Panc1 (cell line): ENCODE data around the gene FBXO47. TPM values are rescaled to one million over a fixed set of nuclear protein-coding genes. Genes with fewer than 3 reads are reported as not detected.
A peak's percentile ranks its signal among the peaks of the same experiment; 100 is the strongest.

Experiments used
- ATAC-seq: fragments of 200-7000 bp; cut with Tn5 transposase; 2 replicates; pipeline ENCODE4 v1.9.1; 2020; ENCODE audit warnings: mild to moderate bottlenecking, moderate library complexity
- Bru-seq: library from RNA; stranded (reverse); fragments of 400-500 nt; gene quantifications from one replicate; lab custom pipeline; 2021; lab: Mats Ljungman, UMichigan
- BruChase-seq, 2 experiments: library from RNA; stranded (reverse); fragments of 400-500 nt; gene quantifications; one replicate each; lab custom pipeline; 2021; lab: Mats Ljungman, UMichigan
- BruUV-seq: library from RNA; stranded (reverse); fragments of 400-500 nt; replicated peaks from 2 replicates; lab custom pipeline; 2021; lab: Mats Ljungman, UMichigan
- CTCF ChIA-PET: fragments of 300-600 bp; sonication (Branson Sonifier 250); formaldehyde crosslinking; loops from one replicate; lab custom pipeline; 2022; ENCODE audit warnings: antibody characterized with exemption; lab: Charles Lee
- POLR2A ChIA-PET: fragments of 300-600 bp; sonication (Branson Sonifier 250); formaldehyde crosslinking; loops from one replicate; lab custom pipeline; 2022; ENCODE audit warnings: antibody characterized with exemption; lab: Charles Lee
- DNase-seq: peaks from one replicate; pipeline ENCODE4 v3.0.0-alpha.2; 2010; ENCODE audit warnings: low read depth, low spot score
- H3K27ac ChIP-seq: 2 replicates; pipeline ENCODE4 v1.5.1; 2011; ENCODE audit warnings: mild to moderate bottlenecking, low read length, inconsistent platforms
- H3K27me3 ChIP-seq: fragments of 200-500 bp; sonication (Bioruptor generic); 2 replicates; pipeline ENCODE4 v1.6.0; 2014; ENCODE audit warnings: low read length, inconsistent platforms; ENCODE audit not compliant: control insufficient read depth, insufficient read depth
- H3K36me3 ChIP-seq: fragments of 200-500 bp; sonication (Bioruptor generic); 2 replicates; pipeline ENCODE4 v1.5.1; 2014; ENCODE audit warnings: inconsistent platforms, mild to moderate bottlenecking, low read length, moderate library complexity; ENCODE audit not compliant: control insufficient read depth, insufficient read depth
- H3K4me1 ChIP-seq: 2 replicates; pipeline ENCODE4 v1.5.1; 2011; ENCODE audit warnings: inconsistent platforms, mild to moderate bottlenecking, low read length, moderate library complexity; ENCODE audit not compliant: control insufficient read depth, insufficient read depth
- H3K4me3 ChIP-seq, 2 experiments: 2 replicates each; pipeline ENCODE4 v1.5.1; 2011 to 2012; ENCODE audit warnings: low read depth in 2 of 2, low read length in 2 of 2, mild to moderate bottlenecking in 2 of 2, inconsistent platforms in 1 of 2, moderate library complexity in 1 of 2
- H3K9me3 ChIP-seq: fragments of 200-500 bp; sonication (Bioruptor generic); 2 replicates; pipeline ENCODE4 v1.5.1; 2014; ENCODE audit warnings: low read depth, mild to moderate bottlenecking, inconsistent platforms, low read length, moderate library complexity; ENCODE audit not compliant: control insufficient read depth, insufficient read depth
- POLR2AphosphoS5 ChIP-seq: IDR thresholded peaks from 2 replicates; pipeline ENCODE4 v1.6.1; 2012; ENCODE audit warnings: mild to moderate bottlenecking, low read depth, low read length, moderate library complexity
- SIN3A ChIP-seq: IDR thresholded peaks from 2 replicates; pipeline ENCODE4 v1.6.1; 2012; ENCODE audit warnings: low read depth, mild to moderate bottlenecking, low read length, moderate library complexity, borderline replicate concordance; ENCODE audit not compliant: insufficient read depth
- TCF7L2 ChIP-seq: IDR thresholded peaks from 2 replicates; pipeline ENCODE4 v1.6.1; 2011; ENCODE audit warnings: mild to moderate bottlenecking, low read depth, low read length, inconsistent platforms
- in situ Hi-C: cut with HindIII; loops from 2 replicates; pipeline ENCODE4 v1.10.0; 2016; ENCODE audit warnings: low sequenced_read_pairs, low pct_unique_long_range_greater_than_20kb
- intact Hi-C: fragments of 100-400 bp; cut with micrococcal nuclease; formaldehyde crosslinking; loops from one replicate; pipeline ENCODE4 v1.10.0; 2022; ENCODE audit not compliant: unreplicated experiment
- long read RNA-seq: library from polyadenylated mRNA; unstranded; transcript quantifications from one replicate; pipeline ENCODE4 v2.0.0, GENCODE V29; 2021; ENCODE audit not compliant: unreplicated experiment
- polyA plus RNA-seq: library from polyadenylated mRNA; unstranded; fragments of >200 nt; gene quantifications from one replicate; pipeline ENCODE4 v1.2.1, GENCODE V29; 2012; ENCODE audit warnings: missing spikeins; ENCODE audit not compliant: insufficient read length
- total RNA-seq: library from RNA; stranded (reverse); gene quantifications from one replicate; pipeline ENCODE4 v1.2.1, GENCODE V29; 2021; ENCODE audit not compliant: unreplicated experiment
- TF ChIP-seq, protein P1 (sequence below): fragments of 450-650 bp; IDR thresholded peaks from 2 replicates; pipeline ENCODE4 v1.5.1; 2017; ENCODE audit warnings: mild to moderate bottlenecking
- TF ChIP-seq, protein P2 (sequence below), 2 experiments: IDR thresholded peaks; 2 replicates each; pipeline ENCODE4 v1.6.1; 2011 to 2012; ENCODE audit warnings: low read depth in 2 of 2, control low read depth in 1 of 2, low read length in 1 of 2, mild to moderate bottlenecking in 1 of 2, moderate library complexity in 1 of 2; ENCODE audit not compliant: insufficient read depth in 1 of 2

FBXO47 gene, protein sequence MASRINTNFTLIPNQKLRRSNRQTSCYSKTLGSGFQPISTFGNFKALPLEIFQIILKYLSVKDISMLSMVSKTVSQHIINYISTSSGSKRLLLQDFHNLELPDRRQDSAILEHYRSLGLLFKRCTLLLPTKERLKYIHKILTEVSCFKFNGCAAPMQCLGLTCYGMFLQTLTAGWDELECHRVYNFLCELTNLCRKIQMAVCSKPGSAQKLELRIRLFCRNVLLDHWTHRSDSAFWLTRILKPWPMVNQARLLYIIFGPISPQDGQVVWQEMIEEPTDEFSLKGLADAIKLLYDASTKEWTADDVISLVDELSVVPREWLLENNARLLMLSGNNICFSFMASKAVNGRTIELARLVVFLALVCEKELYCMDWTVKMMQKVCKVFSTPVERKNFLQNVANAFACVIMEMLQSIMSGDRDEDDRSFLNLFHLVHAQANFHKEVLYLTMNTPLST
- total RNA-seq (not detected), Bru-seq, nascent RNA (percentile 23 among the genes with signal in this experiment), BruChase-seq, experiment 1, labeled RNA remaining after a 2-hour chase (percentile 12 among the genes with signal in this experiment), BruChase-seq, experiment 2, labeled RNA remaining after a 6-hour chase (percentile 12 among the genes with signal in this experiment)
- polyA plus RNA-seq = not detected
- long read RNA-seq = 0 reads

DNA sequence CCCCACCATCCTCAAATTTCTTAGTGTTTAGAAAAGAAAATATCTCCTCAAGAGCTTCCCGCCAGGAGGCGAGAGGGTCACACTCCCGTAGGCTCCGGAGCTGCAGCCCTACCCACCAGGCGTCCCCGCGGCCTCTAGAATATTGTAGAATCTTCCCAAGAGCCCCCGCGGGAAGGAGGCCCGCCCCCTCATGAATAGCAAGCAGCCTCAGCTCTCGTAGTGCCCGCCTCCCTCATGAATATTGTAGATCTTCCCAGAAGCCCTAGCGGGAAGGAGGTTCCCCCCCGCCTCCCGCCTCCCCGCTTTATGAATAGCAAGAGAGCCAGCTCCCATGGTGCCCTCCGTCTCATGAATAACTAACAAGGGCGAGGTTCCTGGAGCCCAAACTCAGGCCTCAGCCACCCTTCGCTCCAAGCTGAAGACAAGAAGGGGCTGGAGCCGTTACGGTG is at the start of gene FBXO47:
Gene FBXO47 (minus strand): TSS at position 114 of the 449 bp plus-strand sequence. CDS start 4,378 bp downstream, outside the sequence.
- TF ChIP-seq, protein P1, sequence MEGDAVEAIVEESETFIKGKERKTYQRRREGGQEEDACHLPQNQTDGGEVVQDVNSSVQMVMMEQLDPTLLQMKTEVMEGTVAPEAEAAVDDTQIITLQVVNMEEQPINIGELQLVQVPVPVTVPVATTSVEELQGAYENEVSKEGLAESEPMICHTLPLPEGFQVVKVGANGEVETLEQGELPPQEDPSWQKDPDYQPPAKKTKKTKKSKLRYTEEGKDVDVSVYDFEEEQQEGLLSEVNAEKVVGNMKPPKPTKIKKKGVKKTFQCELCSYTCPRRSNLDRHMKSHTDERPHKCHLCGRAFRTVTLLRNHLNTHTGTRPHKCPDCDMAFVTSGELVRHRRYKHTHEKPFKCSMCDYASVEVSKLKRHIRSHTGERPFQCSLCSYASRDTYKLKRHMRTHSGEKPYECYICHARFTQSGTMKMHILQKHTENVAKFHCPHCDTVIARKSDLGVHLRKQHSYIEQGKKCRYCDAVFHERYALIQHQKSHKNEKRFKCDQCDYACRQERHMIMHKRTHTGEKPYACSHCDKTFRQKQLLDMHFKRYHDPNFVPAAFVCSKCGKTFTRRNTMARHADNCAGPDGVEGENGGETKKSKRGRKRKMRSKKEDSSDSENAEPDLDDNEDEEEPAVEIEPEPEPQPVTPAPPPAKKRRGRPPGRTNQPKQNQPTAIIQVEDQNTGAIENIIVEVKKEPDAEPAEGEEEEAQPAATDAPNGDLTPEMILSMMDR = no peak
- TF ChIP-seq POLR2AphosphoS5 = peak; percentile 64; the same call in 1 of the 2 replicates
- no peak for TF ChIP-seq SIN3A
- no peak for TF ChIP-seq TCF7L2
- H3K4me3 ChIP-seq = peak within 1 kb of the TSS; percentile 34 to 66
- ATAC-seq = peak; percentile 99
- in situ Hi-C loops = no loop called here
- H3K36me3 ChIP-seq = no peaks in the 10 kb centered on the region
- intact Hi-C loops = no loop called here
- ChIA-PET CTCF (interaction anchor here (0.6 to 0.7 kb wide), 2 partner anchors 50 to 68 kb away, joined by 3 read pairs; no protein-coding TSS in a partner anchor), POLR2A (interaction anchor here (0.7 kb wide), 1 partner anchor 155 kb away, joined by 4 read pairs; no protein-coding TSS in a partner anchor)
- peak within 1 kb of the TSS; percentile 71 for H3K27ac ChIP-seq
- H3K9me3 ChIP-seq = no peaks in the 10 kb centered on the region
- BruUV-seq = no TSS peak
- H3K27me3 ChIP-seq = no peaks in the 10 kb centered on the region
- peaks cover 6% of the 10 kb centered on the region for H3K4me1 ChIP-seq
- DNase-seq = no peak

DNA sequence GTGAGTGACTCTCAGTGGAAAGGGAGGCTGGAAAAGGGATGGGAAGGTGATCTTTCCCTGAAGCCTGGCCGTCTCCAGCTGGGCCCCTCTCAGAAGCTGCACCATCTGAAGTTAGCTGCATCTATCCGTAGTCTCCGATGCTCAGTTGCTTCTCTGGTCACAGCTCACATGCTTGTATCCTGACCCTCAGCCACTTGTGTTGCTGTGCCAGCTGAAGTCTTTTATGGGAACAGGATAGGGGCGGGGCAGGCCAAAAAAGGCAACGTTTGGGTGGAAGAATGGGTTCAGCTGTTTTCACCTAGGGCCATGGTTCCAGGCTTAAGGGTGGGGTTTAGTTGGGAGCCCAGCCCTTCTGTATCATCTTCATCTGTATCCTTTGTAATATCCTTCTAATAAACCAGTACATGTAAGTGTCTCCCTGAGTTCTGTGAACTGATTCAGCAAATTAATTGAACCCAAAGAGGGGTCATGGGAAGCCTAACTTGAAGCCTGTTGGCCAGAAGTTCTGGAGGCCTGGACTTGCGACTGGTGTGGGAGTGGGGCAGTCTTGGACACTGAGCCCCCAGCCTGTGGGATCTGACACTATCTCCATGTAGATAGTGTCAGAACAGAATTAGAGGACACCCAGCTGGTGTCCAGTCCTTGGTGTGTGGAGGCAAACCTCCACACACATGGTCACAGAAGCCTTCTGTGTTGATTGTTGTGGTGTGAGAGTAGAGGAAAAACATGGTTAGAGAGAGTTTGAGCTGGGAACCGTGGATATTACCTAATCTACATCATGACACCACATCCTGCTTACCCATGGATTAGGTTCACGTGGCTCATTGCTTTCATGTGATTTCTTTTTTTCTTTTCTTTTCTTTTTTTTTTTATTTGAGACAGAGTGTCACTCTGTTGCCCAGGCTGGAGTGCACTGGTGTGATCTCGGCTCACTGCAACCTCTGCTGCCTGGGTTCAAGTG is 49.3 kb upstream of the FBXO47 start:
- Histone ChIP-seq H3K27me3 (no peaks in the 10 kb centered on the region), H3K4me3 (no peak overlapping the region), H3K36me3 (no peaks in the 10 kb centered on the region), H3K27ac (no peak overlapping the region), H3K9me3 (no peaks in the 10 kb centered on the region), H3K4me1 (no peaks in the 10 kb centered on the region)
- POLR2A ChIA-PET = no interaction called here
- CTCF ChIA-PET = no interaction called here
- no TSS peak for BruUV-seq
- DNase-seq (no peak), ATAC-seq (no peak)
- in situ Hi-C loops (no loop called here), intact Hi-C loops (no loop called here)
- TF ChIP-seq TCF7L2 (no peak), SIN3A (no peak), POLR2AphosphoS5 (no peak)
- TF ChIP-seq, protein P1 = no peak
- TF ChIP-seq, protein P2, sequence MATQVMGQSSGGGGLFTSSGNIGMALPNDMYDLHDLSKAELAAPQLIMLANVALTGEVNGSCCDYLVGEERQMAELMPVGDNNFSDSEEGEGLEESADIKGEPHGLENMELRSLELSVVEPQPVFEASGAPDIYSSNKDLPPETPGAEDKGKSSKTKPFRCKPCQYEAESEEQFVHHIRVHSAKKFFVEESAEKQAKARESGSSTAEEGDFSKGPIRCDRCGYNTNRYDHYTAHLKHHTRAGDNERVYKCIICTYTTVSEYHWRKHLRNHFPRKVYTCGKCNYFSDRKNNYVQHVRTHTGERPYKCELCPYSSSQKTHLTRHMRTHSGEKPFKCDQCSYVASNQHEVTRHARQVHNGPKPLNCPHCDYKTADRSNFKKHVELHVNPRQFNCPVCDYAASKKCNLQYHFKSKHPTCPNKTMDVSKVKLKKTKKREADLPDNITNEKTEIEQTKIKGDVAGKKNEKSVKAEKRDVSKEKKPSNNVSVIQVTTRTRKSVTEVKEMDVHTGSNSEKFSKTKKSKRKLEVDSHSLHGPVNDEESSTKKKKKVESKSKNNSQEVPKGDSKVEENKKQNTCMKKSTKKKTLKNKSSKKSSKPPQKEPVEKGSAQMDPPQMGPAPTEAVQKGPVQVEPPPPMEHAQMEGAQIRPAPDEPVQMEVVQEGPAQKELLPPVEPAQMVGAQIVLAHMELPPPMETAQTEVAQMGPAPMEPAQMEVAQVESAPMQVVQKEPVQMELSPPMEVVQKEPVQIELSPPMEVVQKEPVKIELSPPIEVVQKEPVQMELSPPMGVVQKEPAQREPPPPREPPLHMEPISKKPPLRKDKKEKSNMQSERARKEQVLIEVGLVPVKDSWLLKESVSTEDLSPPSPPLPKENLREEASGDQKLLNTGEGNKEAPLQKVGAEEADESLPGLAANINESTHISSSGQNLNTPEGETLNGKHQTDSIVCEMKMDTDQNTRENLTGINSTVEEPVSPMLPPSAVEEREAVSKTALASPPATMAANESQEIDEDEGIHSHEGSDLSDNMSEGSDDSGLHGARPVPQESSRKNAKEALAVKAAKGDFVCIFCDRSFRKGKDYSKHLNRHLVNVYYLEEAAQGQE (IDR thresholded peaks at IDR 0.05; ENCODE audit: insufficient read depth in 1 of 2, low read depth in 2 of 2, low read length in 1 of 2) = no peak
